Measurements from ENCODE around the gene KIR2DL1.

DNA sequence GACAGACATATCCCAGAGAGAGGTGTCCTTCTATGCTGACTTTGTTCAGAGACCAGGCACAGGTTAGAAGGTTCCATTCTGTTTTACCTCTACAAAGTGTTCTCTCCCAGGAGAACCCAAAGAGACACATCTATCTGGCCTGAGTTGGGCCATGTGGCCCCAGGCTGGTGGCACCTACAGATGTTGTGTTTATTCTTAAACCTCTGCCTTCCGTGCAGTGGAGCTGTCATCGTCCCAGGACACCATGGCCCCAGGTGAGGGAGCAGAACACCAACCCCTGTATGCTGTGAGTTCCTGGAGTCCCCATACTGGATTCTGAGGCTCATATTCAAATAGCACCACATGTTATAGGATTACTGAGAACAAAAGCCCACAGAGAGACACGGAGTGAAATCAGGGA is 41.4 kb upstream of the KIR2DL1 start:
- TF ChIP-seq, protein P1, sequence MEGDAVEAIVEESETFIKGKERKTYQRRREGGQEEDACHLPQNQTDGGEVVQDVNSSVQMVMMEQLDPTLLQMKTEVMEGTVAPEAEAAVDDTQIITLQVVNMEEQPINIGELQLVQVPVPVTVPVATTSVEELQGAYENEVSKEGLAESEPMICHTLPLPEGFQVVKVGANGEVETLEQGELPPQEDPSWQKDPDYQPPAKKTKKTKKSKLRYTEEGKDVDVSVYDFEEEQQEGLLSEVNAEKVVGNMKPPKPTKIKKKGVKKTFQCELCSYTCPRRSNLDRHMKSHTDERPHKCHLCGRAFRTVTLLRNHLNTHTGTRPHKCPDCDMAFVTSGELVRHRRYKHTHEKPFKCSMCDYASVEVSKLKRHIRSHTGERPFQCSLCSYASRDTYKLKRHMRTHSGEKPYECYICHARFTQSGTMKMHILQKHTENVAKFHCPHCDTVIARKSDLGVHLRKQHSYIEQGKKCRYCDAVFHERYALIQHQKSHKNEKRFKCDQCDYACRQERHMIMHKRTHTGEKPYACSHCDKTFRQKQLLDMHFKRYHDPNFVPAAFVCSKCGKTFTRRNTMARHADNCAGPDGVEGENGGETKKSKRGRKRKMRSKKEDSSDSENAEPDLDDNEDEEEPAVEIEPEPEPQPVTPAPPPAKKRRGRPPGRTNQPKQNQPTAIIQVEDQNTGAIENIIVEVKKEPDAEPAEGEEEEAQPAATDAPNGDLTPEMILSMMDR (IDR thresholded peaks at IDR 0.05), result no peak
- TF ChIP-seq, protein P2, sequence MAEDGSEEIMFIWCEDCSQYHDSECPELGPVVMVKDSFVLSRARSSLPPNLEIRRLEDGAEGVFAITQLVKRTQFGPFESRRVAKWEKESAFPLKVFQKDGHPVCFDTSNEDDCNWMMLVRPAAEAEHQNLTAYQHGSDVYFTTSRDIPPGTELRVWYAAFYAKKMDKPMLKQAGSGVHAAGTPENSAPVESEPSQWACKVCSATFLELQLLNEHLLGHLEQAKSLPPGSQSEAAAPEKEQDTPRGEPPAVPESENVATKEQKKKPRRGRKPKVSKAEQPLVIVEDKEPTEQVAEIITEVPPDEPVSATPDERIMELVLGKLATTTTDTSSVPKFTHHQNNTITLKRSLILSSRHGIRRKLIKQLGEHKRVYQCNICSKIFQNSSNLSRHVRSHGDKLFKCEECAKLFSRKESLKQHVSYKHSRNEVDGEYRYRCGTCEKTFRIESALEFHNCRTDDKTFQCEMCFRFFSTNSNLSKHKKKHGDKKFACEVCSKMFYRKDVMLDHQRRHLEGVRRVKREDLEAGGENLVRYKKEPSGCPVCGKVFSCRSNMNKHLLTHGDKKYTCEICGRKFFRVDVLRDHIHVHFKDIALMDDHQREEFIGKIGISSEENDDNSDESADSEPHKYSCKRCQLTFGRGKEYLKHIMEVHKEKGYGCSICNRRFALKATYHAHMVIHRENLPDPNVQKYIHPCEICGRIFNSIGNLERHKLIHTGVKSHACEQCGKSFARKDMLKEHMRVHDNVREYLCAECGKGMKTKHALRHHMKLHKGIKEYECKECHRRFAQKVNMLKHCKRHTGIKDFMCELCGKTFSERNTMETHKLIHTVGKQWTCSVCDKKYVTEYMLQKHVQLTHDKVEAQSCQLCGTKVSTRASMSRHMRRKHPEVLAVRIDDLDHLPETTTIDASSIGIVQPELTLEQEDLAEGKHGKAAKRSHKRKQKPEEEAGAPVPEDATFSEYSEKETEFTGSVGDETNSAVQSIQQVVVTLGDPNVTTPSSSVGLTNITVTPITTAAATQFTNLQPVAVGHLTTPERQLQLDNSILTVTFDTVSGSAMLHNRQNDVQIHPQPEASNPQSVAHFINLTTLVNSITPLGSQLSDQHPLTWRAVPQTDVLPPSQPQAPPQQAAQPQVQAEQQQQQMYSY (CRISPR knock-in tag; IDR thresholded peaks at IDR 0.05), result no peak
- no peak for TF ChIP-seq TP53 (CRISPR knock-in tag; IDR thresholded peaks at IDR 0.05)
- TF ChIP-seq, protein P3, sequence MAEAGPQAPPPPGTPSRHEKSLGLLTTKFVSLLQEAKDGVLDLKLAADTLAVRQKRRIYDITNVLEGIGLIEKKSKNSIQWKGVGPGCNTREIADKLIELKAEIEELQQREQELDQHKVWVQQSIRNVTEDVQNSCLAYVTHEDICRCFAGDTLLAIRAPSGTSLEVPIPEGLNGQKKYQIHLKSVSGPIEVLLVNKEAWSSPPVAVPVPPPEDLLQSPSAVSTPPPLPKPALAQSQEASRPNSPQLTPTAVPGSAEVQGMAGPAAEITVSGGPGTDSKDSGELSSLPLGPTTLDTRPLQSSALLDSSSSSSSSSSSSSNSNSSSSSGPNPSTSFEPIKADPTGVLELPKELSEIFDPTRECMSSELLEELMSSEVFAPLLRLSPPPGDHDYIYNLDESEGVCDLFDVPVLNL (CRISPR knock-in tag; IDR thresholded peaks at IDR 0.05; ENCODE audit: borderline replicate concordance, low read depth), result no peak
- TF ChIP-seq NFYB (CRISPR knock-in tag; conservative IDR thresholded peaks at IDR 0.05; ENCODE audit: low read depth), result no peak
- no peak for TF ChIP-seq TCF7 (CRISPR knock-in tag; IDR thresholded peaks at IDR 0.05; ENCODE audit: low read depth)
- TF ChIP-seq, protein P4, sequence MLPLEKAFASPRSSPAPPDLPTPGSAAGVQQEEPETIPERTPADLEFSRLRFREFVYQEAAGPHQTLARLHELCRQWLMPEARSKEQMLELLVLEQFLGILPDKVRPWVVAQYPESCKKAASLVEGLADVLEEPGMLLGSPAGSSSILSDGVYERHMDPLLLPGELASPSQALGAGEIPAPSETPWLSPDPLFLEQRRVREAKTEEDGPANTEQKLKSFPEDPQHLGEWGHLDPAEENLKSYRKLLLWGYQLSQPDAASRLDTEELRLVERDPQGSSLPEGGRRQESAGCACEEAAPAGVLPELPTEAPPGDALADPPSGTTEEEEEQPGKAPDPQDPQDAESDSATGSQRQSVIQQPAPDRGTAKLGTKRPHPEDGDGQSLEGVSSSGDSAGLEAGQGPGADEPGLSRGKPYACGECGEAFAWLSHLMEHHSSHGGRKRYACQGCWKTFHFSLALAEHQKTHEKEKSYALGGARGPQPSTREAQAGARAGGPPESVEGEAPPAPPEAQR (CRISPR knock-in tag; IDR thresholded peaks at IDR 0.05), result no peak
- TF ChIP-seq, protein P5, sequence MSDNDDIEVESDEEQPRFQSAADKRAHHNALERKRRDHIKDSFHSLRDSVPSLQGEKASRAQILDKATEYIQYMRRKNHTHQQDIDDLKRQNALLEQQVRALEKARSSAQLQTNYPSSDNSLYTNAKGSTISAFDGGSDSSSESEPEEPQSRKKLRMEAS (CRISPR knock-in tag; IDR thresholded peaks at IDR 0.05), result no peak
- TF ChIP-seq, protein P6, sequence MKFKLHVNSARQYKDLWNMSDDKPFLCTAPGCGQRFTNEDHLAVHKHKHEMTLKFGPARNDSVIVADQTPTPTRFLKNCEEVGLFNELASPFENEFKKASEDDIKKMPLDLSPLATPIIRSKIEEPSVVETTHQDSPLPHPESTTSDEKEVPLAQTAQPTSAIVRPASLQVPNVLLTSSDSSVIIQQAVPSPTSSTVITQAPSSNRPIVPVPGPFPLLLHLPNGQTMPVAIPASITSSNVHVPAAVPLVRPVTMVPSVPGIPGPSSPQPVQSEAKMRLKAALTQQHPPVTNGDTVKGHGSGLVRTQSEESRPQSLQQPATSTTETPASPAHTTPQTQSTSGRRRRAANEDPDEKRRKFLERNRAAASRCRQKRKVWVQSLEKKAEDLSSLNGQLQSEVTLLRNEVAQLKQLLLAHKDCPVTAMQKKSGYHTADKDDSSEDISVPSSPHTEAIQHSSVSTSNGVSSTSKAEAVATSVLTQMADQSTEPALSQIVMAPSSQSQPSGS (CRISPR knock-in tag; IDR thresholded peaks at IDR 0.05; ENCODE audit: borderline replicate concordance, low read depth), result no peak

Measured in WTC11 (cell line).